CD4-positive, alpha-beta T cell treated with Interleukin-6 at 100 ng/mL for 8 hours (primary cell): Measurements from ENCODE around the gene NIF3L1.

Experiments
- DNase-seq: peaks from one replicate; pipeline ENCODE4 v3.0.0-alpha.2; 2020; ENCODE audit warnings: mixed read lengths, low spot score

Gene NIF3L1, protein sequence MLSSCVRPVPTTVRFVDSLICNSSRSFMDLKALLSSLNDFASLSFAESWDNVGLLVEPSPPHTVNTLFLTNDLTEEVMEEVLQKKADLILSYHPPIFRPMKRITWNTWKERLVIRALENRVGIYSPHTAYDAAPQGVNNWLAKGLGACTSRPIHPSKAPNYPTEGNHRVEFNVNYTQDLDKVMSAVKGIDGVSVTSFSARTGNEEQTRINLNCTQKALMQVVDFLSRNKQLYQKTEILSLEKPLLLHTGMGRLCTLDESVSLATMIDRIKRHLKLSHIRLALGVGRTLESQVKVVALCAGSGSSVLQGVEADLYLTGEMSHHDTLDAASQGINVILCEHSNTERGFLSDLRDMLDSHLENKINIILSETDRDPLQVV

DNA sequence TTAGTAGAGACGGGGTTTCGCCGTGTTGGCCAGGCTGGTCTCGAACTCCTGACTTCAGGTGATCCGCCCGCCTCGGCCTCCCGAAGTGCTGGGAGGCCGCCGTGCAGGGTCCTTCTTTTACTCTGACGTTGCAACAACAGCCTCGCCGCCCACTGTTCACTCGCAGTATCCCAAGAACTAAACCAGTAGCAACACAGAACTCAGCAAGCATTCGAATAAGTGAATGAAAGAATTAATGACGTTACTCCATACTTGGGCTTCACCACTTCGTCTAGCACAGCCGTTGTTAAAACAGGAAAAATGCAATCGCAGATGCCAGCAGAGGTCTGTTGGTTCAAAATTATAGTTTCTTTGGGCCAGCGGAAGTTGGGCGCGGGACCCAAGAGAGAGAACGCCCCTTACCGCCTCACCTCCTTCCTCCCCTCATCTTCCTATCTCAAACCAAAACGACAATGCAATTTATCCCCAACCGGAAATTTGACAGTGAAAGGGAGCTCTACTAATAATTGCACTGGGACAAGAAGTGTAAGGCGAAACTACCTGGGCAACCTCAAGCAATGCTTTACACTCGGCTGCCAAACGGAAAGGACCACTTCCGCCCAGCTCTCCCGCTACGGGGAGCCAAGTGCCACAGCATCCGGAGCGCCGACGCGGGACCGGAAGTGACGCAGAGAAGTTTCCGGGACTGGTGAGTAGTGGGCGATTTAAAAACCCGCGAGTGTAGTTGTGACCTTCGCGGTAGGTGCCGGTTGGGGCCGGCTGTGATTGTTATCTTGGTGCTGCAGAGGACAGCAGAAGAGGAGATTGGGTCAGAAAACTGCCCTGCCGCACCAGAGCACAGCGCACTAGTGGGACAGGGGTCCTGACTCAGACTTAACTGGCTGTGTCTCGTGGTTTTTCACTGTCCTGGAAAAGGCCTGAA is at the start of gene NIF3L1, which contains the start of gene PPIL3:
Gene NIF3L1, plus strand, starts transcription at position 668 of the 922 bp plus-strand sequence. CDS start 2,573 bp downstream, outside the sequence.
Gene PPIL3, minus strand, starts transcription at position 374 of the 922 bp plus-strand sequence. CDS start 1,462 bp downstream, outside the sequence.
- peak; percentile 96 for DNase-seq

DNA sequence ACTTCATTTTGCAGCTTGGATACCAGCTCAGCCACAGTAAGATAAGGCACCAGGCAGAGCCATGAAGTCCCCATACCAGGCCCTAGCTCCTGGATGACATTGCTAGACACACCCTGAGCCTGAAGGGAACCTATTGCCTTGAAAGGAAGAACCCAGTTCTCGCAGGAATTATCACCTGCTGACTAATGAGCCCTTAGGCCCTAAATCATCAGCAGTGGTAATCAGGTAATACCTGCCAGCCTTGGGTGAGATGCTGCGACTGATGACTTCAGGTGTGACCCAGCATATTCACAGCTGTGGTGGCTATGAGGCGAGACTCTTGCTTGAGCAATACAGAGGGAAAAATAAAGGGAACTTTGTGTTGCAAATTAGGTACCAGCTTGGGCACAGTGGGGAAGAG is 49.7 kb upstream of the NIF3L1 start:
- no peak for DNase-seq

DNA sequence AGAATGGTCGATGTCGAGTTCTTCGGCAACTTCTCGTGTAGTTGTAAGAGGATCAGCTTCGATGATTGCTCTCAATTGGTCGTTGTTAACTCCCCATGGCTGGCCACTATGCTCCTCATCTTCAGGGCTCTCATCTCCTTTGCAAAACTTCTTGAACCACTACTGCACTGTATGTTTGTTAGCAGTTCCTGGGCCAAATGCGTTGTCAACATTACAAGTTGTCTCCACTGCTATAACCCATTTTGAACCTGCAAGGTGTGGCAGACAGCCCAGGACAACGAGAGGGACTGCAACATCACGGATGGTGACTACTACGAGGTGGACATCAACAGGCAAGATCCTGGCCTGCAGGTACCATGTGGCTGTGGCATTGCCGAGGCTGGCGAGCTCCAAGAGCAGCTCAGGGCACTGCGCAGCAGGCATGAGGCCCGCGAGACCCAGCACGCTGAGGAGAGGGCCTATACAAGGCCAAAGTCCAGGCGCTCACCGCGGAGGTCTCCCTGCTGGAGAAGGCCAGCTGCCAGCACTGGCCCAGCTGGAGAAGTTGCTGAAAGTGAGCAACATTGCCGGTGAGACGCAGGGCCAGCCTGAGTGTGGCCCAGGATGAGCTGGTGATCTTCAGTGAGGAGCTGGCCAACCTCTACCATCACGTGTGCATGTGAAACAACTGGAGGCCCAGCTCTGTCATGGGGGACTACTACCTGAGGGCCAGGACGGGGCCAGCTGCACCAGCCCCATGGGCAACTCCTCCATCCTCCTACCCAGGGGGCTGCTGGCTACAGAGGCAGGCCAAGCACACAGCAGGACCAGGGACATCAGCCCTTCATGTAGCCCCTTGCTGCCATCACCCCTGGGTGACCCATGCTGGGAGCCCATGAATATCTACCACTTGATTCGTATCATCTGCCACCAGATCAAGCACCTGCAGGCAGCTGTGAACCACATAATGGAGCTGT is 44.9 kb upstream of the NIF3L1 start:
- no peak for DNase-seq

- DNase-seq, result no peak
Measured at GRCh38 chr2:200845194-200845593, 44.0 kb upstream of the NIF3L1 start.

DNA sequence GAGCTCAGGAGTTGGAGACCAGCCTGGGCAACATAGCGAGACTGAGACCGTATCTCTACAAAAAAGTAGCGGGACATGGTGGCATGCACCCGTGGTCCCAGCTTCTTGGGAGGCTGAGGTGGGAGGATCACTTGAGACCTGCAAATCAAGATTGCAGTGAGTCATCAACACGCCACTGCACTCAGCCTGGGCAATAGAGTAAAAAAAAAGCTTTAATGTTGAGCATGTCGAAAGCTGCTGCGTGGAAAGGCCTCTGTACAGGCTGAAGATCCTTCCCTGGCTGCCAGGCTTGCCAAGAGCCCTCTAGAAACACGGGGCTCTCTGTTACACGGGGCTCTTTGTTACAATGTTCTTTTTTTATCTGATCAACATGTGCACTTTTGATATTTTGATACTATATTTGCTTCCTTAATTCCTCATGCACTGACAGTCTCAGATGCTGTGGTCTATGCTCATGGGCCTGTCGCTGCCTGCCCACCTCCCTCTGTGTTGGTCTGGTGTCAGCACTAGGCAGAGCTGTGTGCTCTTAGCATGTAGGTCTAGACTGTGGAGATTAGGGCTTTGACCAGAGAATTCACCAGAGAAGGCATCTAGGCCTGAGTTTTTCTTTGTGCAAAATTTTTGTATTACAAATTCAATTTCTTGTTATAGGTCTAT is 43.4 kb upstream of the NIF3L1 start:
- DNase-seq, result no peak

- DNase-seq, result no peak
Measured at GRCh38 chr2:200847269-200847668, 41.9 kb upstream of the NIF3L1 start.

DNA sequence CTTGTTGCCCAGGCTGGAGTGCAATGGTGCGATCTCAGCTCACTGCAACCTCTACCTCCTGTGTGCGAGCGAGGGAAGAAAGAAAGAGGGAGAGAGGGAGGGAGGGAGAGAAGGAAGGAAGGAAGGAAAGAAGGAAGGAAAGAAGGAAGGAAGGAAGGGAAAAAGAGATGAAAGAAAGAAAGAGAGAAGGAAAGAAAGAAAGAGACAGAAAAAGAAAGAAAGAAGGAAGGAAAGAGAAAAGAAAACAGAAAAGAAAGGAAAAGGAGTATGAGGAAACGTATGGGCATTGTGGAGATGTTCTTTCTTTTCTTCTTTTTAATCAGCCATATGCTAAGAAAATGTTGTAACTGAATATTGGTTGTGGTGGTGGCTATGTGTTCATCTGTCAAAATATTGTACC is 41.2 kb upstream of the NIF3L1 start:
- no peak for DNase-seq

DNA sequence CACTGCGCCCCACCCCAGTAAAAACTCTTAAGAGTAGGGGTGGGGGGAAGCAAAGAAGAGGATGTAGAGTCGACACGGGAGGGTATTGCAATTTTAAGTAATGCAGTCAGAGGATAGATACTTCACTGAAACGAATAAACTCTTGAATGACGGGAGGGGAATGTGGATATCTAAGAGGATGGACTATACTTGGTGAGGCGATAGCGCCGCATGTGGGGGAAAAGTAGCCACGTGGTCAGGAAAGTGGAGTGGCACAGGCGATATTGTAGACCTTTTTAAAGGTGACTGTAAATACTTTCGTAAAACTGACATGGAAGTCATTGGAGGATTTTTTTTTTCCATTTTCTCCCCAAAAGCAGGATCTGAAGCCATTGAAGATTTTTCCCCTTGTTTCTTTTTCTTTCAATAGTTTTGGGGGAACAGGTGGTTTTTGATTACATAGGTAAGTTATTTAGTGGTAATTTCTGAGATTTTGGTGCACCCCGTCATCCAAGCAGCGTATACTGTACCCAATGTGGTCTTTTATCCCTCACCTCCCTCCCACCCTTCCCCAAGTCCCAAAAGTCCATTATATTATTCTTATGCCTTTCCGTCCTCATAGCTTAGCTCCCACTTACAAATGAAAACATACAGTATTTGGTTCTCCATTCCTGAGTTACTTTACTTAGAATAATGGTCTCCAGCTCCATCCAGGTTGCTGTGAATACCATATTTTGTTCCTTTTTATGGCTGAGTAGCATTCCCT is 38.5 kb upstream of the NIF3L1 start:
- DNase-seq, result no peak

DNA sequence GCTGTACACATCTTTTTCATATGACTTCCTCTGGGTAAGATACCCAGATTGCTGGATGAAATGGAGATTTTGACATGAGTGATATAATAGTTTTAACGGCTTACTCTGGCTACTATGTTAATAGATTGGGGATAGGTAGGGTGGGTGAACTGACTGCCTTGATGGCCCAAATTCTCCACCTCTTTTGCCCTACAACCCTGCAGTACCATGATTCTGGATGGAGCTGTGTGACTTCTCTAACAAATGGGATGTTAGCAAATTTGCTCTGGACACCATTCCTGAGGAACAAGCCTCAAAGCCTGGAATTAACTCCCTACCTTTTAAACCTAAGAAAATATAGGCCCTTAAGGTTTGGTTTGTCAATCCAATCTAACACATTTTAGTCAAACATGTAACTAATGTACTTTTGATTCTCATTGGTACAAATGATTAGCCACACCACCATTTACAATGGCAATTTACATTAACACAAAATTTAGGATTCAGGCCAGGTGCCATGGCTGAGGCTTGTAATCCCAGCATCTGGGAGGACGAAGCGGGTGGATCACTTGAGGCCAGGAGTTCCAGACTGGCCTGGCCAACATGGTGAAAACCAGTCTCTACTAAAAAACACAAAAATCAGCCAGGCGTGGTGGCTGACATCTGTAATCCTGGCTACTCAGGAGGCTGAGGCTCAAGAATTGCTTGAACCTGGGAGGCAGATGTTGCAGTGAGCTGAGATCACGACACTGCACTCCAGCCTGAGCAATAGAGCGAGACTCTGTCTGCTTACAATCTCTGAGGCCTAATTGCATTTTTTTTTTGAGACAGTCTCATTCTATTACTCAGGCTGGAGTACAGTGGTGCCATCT is 37.5 kb upstream of the NIF3L1 start:
- DNase-seq, result no peak

- DNase-seq, result no peak
Measured at GRCh38 chr2:200852605-200853004, 36.6 kb upstream of the NIF3L1 start.

GRCh38 chr2:200856806-200857205 is 32.4 kb upstream of the NIF3L1 start:
- DNase-seq, result no peak

GRCh38 chr2:200860092-200860795 is 28.9 kb upstream of the NIF3L1 start:
- no peak for DNase-seq

DNA sequence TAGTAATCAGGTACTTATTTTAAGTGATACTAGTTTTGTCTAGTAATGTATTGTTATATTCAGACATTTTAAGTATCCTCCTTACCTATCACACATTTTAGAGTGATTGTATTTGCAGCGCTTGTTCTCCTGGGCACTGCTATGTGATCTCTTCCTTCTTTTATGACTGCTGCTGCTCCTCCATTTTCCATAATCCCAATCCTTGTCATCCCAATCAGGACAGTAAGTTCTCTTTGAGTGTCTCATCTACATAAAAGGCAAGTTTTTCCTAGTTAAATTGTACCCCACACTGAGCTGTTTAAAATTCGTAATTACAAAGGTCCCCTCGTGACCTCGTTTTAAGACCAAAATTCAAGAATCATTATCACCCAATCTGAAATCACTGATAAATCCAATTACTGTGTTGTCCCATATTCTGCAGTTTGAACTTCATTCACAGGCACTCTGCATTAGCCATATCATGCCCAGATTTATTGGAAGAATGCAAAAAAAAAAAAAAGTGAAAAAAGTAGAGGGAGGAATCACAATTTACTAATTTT is 27.5 kb upstream of the NIF3L1 start:
- no peak for DNase-seq

GRCh38 chr2:200862532-200863000 is 26.6 kb upstream of the NIF3L1 start:
- peak; percentile 44 for DNase-seq

- DNase-seq, result no peak
Measured at GRCh38 chr2:200863782-200864175, 25.4 kb upstream of the NIF3L1 start.

DNA sequence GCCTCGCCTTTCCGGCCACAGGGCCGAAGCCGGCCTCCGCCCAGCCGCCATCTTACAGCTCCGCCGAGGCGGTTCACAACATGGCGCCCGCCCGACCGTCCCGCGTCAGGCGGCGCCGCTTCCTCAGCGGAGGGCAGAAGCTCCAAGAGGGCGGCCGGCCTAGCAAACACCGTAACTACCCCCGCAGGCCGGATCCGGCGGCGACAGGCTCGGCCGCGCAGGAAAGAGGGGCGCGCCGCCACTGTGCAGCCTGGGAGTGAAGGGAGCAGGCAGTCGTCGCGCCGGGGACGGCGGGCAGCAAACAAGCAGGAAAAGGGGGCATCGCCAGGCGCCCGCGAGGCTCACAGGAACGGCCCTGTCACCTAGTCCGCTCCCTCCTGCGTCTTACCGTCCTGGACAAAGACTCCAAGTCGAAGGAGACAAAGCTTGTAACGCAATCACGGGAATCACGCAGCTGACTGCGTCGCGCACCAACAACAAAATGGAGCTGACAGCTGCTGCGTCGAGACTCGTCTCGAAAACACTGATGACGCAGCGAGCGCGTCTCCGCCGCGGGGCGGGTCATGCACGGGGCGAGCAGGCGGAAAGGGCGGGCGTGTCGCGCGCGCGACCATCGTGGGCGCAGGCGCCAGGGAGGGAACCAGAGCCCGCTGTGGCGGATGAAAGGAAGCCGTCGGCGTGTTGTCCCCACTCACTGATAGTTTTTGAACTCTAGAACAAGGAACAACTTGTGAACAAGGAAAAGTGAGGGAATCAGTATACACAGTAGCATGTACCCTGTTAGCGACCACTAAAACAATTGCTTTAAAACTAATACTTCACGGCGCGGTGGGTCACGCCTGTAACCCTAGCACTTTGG is 24.8 kb upstream of the NIF3L1 start, which contains the start of gene CLK1:
Gene CLK1, minus strand, starts transcription at position 483 of the 859 bp plus-strand sequence. CDS start 2,796 bp downstream, outside the sequence.
- DNase-seq, result peak; percentile 95

- DNase-seq, result no peak
Measured at GRCh38 chr2:200869014-200869413, 20.2 kb upstream of the NIF3L1 start.
